Inferior parietal cortex (tissue), 1 donor: ENCODE data around the gene TTF1.
"Not testable (repeated sequence)": the region's sequence is repeated elsewhere in the genome, so short reads cannot be mapped to it uniquely, and the experiment has no call there.

ENCODE experiments used
- DNase-seq: peaks from one replicate; pipeline ENCODE4 v3.0.0-alpha.2; 2016; ENCODE audit errors: extremely low spot score

The TTF1 gene

GRCh38 chr9:132413926-132414325 is 7.3 kb upstream of the TTF1 start:
- DNase-seq, result no peak

- DNase-seq, result no peak
Measured at GRCh38 chr9:132412089-132412488, 5.4 kb upstream of the TTF1 start.

GRCh38 chr9:132411091-132411508 is 4.5 kb upstream of the TTF1 start:
- peak; percentile 24 for DNase-seq

GRCh38 chr9:132410642-132411041 is 4.0 kb upstream of the TTF1 start:
- DNase-seq, result no peak

- no peak for DNase-seq
Measured at GRCh38 chr9:132409828-132410528, 3.3 kb upstream of the TTF1 start, which contains the start of gene CFAP77. CFAP77 (plus strand) TSS chr9:132410211; CDS start chr9:132410272, 61 bp downstream.

GRCh38 chr9:132408521-132408920 is 1.9 kb upstream of the TTF1 start:
- DNase-seq, result no peak

- no peak for DNase-seq
Measured at GRCh38 chr9:132407196-132407595, 556 bp upstream of the TTF1 start.

- DNase-seq, result no peak
Measured at GRCh38 chr9:132404228-132404881, 2.3 kb downstream of the TTF1 start.

GRCh38 chr9:132401824-132402223 is 4.8 kb downstream of the TTF1 start:
- no peak for DNase-seq

- DNase-seq, result no peak
Measured at GRCh38 chr9:132395560-132395959, 11.1 kb downstream of the TTF1 start.

- DNase-seq, result no peak
Measured at GRCh38 chr9:132391449-132391848, 15.2 kb downstream of the TTF1 start.

GRCh38 chr9:132390966-132391365 is 15.7 kb downstream of the TTF1 start:
- DNase-seq, result no peak

GRCh38 chr9:132387133-132387532 is 19.5 kb downstream of the TTF1 start:
- no peak for DNase-seq

- DNase-seq, result no peak
Measured at GRCh38 chr9:132384376-132384775, 22.3 kb downstream of the TTF1 start.

GRCh38 chr9:132383462-132383883 is 23.2 kb downstream of the TTF1 start:
- DNase-seq, result no peak

- DNase-seq, result no peak
Measured at GRCh38 chr9:132381966-132382541, 24.6 kb downstream of the TTF1 start.

GRCh38 chr9:132378416-132378815 is 28.2 kb downstream of the TTF1 start:
- not testable (repeated sequence) for DNase-seq

GRCh38 chr9:132377769-132378168 is 28.9 kb downstream of the TTF1 start:
- DNase-seq, result not testable (repeated sequence)

GRCh38 chr9:132372177-132373095 is 34.2 kb downstream of the TTF1 start:
- no peak for DNase-seq

GRCh38 chr9:132370592-132370991 is 36.0 kb downstream of the TTF1 start:
- DNase-seq, result no peak

- DNase-seq, result no peak
Measured at GRCh38 chr9:132369421-132369820, 37.2 kb downstream of the TTF1 start.
